Trophoblast cell (in vitro differentiated cells and primary cell): ENCODE results near the gene MGMT.
A peak's percentile ranks its signal among the peaks of the same experiment; 100 is the strongest.

Source experiments
- DNase-seq, 2 donors: peaks; one replicate each; pipeline ENCODE4 v3.0.0-alpha.2; 2016
- H2AFZ ChIP-seq: 2 replicates; pipeline ENCODE4 v1.6.1; 2013; ENCODE audit warnings: low read length, moderate library complexity, mild to moderate bottlenecking; ENCODE audit not compliant: insufficient read depth, poor library complexity
- H2AK5ac ChIP-seq: 2 replicates; pipeline ENCODE4 v1.6.1; 2013; ENCODE audit warnings: mild to moderate bottlenecking, low read length
- H2BK120ac ChIP-seq: 2 replicates; pipeline ENCODE4 v1.6.1; 2013; ENCODE audit warnings: low read length, mild to moderate bottlenecking, moderate library complexity; ENCODE audit not compliant: insufficient read depth, poor library complexity
- H2BK12ac ChIP-seq: 2 replicates; pipeline ENCODE4 v1.6.1; 2013; ENCODE audit warnings: mild to moderate bottlenecking, low read length, moderate library complexity
- H2BK5ac ChIP-seq: 2 replicates; pipeline ENCODE4 v1.6.1; 2013; ENCODE audit warnings: low read length, low read depth, moderate library complexity, mild to moderate bottlenecking; ENCODE audit not compliant: poor library complexity
- H3K14ac ChIP-seq: 2 replicates; pipeline ENCODE4 v1.6.1; 2013; ENCODE audit warnings: mild to moderate bottlenecking, low read length
- H3K18ac ChIP-seq: 2 replicates; pipeline ENCODE4 v1.6.1; 2013; ENCODE audit warnings: mild to moderate bottlenecking, low read length
- H3K23ac ChIP-seq: 2 replicates; pipeline ENCODE4 v1.6.1; 2013; ENCODE audit warnings: low read length
- H3K27ac ChIP-seq: 2 replicates; pipeline ENCODE4 v1.5.1; 2013; ENCODE audit warnings: low read depth, mild to moderate bottlenecking, inconsistent platforms, low read length, moderate library complexity
- H3K27me3 ChIP-seq: 2 replicates; pipeline ENCODE4 v1.6.1; 2013; ENCODE audit warnings: inconsistent platforms, mild to moderate bottlenecking, low read length, moderate library complexity; ENCODE audit not compliant: insufficient read depth
- H3K36me3 ChIP-seq, 2 experiments: 1 replicate in 1 of 2; 2 replicates in 1 of 2; pipeline ENCODE4 v1.6.1; 2013; ENCODE audit warnings: low read length in 2 of 2, mild to moderate bottlenecking in 2 of 2, moderate library complexity in 1 of 2; ENCODE audit not compliant: insufficient read depth in 2 of 2, control insufficient read depth in 1 of 2
- H3K4ac ChIP-seq: 2 replicates; pipeline ENCODE4 v1.6.1; 2013; ENCODE audit warnings: low read depth, mild to moderate bottlenecking, low read length, moderate library complexity
- H3K4me1 ChIP-seq, 2 experiments: 1 replicate in 1 of 2; 2 replicates in 1 of 2; pipeline ENCODE4 v1.6.1; 2013; ENCODE audit warnings: low read length in 2 of 2, mild to moderate bottlenecking in 2 of 2, moderate library complexity in 1 of 2; ENCODE audit not compliant: insufficient read depth in 2 of 2, control insufficient read depth in 1 of 2
- H3K4me2 ChIP-seq: 2 replicates; pipeline ENCODE4 v1.6.1; 2013; ENCODE audit warnings: inconsistent platforms, mild to moderate bottlenecking, low read length, moderate library complexity
- H3K4me3 ChIP-seq: 2 replicates; pipeline ENCODE4 v1.5.1; 2013; ENCODE audit warnings: mild to moderate bottlenecking, low read depth, low read length, inconsistent platforms
- H3K79me1 ChIP-seq: one replicate; pipeline ENCODE4 v1.6.1; 2013; ENCODE audit warnings: low read length
- H3K79me2 ChIP-seq: 2 replicates; pipeline ENCODE4 v1.6.1; 2013; ENCODE audit warnings: low read length, mild to moderate bottlenecking; ENCODE audit not compliant: control insufficient read depth, insufficient read depth, poor library complexity
- H3K9ac ChIP-seq: 2 replicates; pipeline ENCODE4 v1.6.1; 2013; ENCODE audit warnings: mild to moderate bottlenecking, low read length
- H3K9me3 ChIP-seq: 2 replicates; pipeline ENCODE4 v1.6.1; 2013; ENCODE audit warnings: low read depth, mild to moderate bottlenecking, control low read depth, inconsistent platforms, low read length; ENCODE audit not compliant: insufficient read depth
- H4K12ac ChIP-seq: 2 replicates; pipeline ENCODE4 v1.6.1; 2013; ENCODE audit warnings: low read depth, mild to moderate bottlenecking, low read length, moderate library complexity
- H4K8ac ChIP-seq: 2 replicates; pipeline ENCODE4 v1.6.1; 2013; ENCODE audit warnings: low read depth, mild to moderate bottlenecking, low read length, moderate library complexity
- H4K91ac ChIP-seq: one replicate; pipeline ENCODE4 v1.6.1; 2013; ENCODE audit warnings: low read depth, mild to moderate bottlenecking, low read length, moderate library complexity
- WGBS: extraction: QIAGEN DNeasy Blood & Tissue Kit; methylation state at CpG from one replicate; pipeline ENCODE4 v1.1.7; 2013; ENCODE audit warnings: missing lambda C conversion rate; ENCODE audit not compliant: insufficient read length, insufficient coverage; ENCODE audit errors: extremely low coverage; 5-methylcytosine and 5-hydroxymethylcytosine counted together

MGMT gene

GRCh38 chr10:129562487-129562886 is 95.4 kb downstream of the MGMT start:
- H3K4me2 ChIP-seq, result no peak overlapping the region
- H3K4me3 ChIP-seq, result no peak overlapping the region
- no peak overlapping the region for H2BK12ac ChIP-seq
- H3K14ac ChIP-seq, result no peak overlapping the region
- H2AK5ac ChIP-seq, result no peak overlapping the region
- no peak overlapping the region for H3K4ac ChIP-seq
- no peak overlapping the region for H2BK120ac ChIP-seq
- no peak for DNase-seq
- no peak overlapping the region for H3K23ac ChIP-seq
- H3K9ac ChIP-seq, result no peak overlapping the region
- H4K12ac ChIP-seq, result no peak overlapping the region
- H3K79me1 ChIP-seq, result no peaks in the 10 kb centered on the region
- no peaks in the 10 kb centered on the region for H3K36me3 ChIP-seq
- no peak overlapping the region for H4K8ac ChIP-seq
- peaks cover 2% of the 10 kb centered on the region for H3K9me3 ChIP-seq
- no peak overlapping the region for H2AFZ ChIP-seq
- no peak overlapping the region for H3K18ac ChIP-seq
- no peaks in the 10 kb centered on the region for H3K79me2 ChIP-seq
- H3K27ac ChIP-seq, result no peak overlapping the region
- H2BK5ac ChIP-seq, result no peak overlapping the region
- H4K91ac ChIP-seq, result no peak overlapping the region
- H3K4me1 ChIP-seq, result no peaks in the 10 kb centered on the region
- no CpG with 5 or more reads among the region's 8 CpGs for WGBS
- H3K27me3 ChIP-seq, result no peaks in the 10 kb centered on the region

- no peak overlapping the region for H3K14ac ChIP-seq
- no peak overlapping the region for H3K27ac ChIP-seq
- peaks cover 2% of the 10 kb centered on the region for H3K9me3 ChIP-seq
- no peak overlapping the region for H3K23ac ChIP-seq
- H4K8ac ChIP-seq, result no peak overlapping the region
- no peak overlapping the region for H3K4me2 ChIP-seq
- no peak overlapping the region for H2AFZ ChIP-seq
- H3K79me2 ChIP-seq, result no peaks in the 10 kb centered on the region
- H2BK5ac ChIP-seq, result no peak overlapping the region
- H2BK12ac ChIP-seq, result no peak overlapping the region
- H3K9ac ChIP-seq, result no peak overlapping the region
- WGBS, result no CpG with 5 or more reads among the region's 19 CpGs
- no peak overlapping the region for H4K12ac ChIP-seq
- H4K91ac ChIP-seq, result no peak overlapping the region
- no peak overlapping the region for H3K4ac ChIP-seq
- H3K18ac ChIP-seq, result no peak overlapping the region
- H3K79me1 ChIP-seq, result no peaks in the 10 kb centered on the region
- no peaks in the 10 kb centered on the region for H3K36me3 ChIP-seq
- no peaks in the 10 kb centered on the region for H3K27me3 ChIP-seq
- DNase-seq, result no peak
- H3K4me3 ChIP-seq, result no peak overlapping the region
- no peak overlapping the region for H2AK5ac ChIP-seq
- peaks cover 5 to 12% of the 10 kb centered on the region in 2 experiments for H3K4me1 ChIP-seq
- H2BK120ac ChIP-seq, result no peak overlapping the region
These were observed 97.9 kb downstream of the MGMT start for GRCh38 chr10:129564923-129565322.

- H2AFZ ChIP-seq, result no peak overlapping the region
- no peak overlapping the region for H4K8ac ChIP-seq
- no peak overlapping the region for H3K14ac ChIP-seq
- H3K79me1 ChIP-seq, result no peaks in the 10 kb centered on the region
- peak overlapping the region; percentile 4 for H3K4me2 ChIP-seq
- peaks cover 5 to 12% of the 10 kb centered on the region in 2 experiments for H3K4me1 ChIP-seq
- WGBS, result no CpG with 5 or more reads among the region's 16 CpGs
- DNase-seq, result no peak
- peak overlapping the region; percentile 28 for H3K27ac ChIP-seq
- H2BK12ac ChIP-seq, result no peak overlapping the region
- no peak overlapping the region for H4K91ac ChIP-seq
- H3K27me3 ChIP-seq, result no peaks in the 10 kb centered on the region
- H2BK5ac ChIP-seq, result no peak overlapping the region
- H2AK5ac ChIP-seq, result no peak overlapping the region
- no peak overlapping the region for H3K23ac ChIP-seq
- no peak overlapping the region for H3K18ac ChIP-seq
- H3K9ac ChIP-seq, result no peak overlapping the region
- no peak overlapping the region for H3K4me3 ChIP-seq
- H4K12ac ChIP-seq, result no peak overlapping the region
- H3K4ac ChIP-seq, result no peak overlapping the region
- H3K36me3 ChIP-seq, result no peaks in the 10 kb centered on the region
- no peaks in the 10 kb centered on the region for H3K9me3 ChIP-seq
- no peak overlapping the region for H2BK120ac ChIP-seq
- H3K79me2 ChIP-seq, result no peaks in the 10 kb centered on the region
These were observed 101.7 kb downstream of the MGMT start for GRCh38 chr10:129568583-129569344.

- Histone ChIP-seq H3K18ac (no peak overlapping the region), H2BK12ac (no peak overlapping the region), H3K79me2 (no peaks in the 10 kb centered on the region), H3K79me1 (no peaks in the 10 kb centered on the region), H3K4me3 (no peak overlapping the region), H4K12ac (no peak overlapping the region), H3K36me3 (no peaks in the 10 kb centered on the region), H3K23ac (no peak overlapping the region), H3K14ac (no peak overlapping the region), H3K9me3 (no peaks in the 10 kb centered on the region), H4K8ac (no peak overlapping the region), H3K4me2 (no peak overlapping the region), H3K27ac (no peak overlapping the region), H2AFZ (no peak overlapping the region), H2BK120ac (no peak overlapping the region), H3K27me3 (no peaks in the 10 kb centered on the region), H2AK5ac (no peak overlapping the region), H4K91ac (no peak overlapping the region), H3K9ac (no peak overlapping the region), H2BK5ac (no peak overlapping the region), H3K4me1 (peaks cover 5 to 12% of the 10 kb centered on the region in 2 experiments), H3K4ac (no peak overlapping the region)
- no peak for DNase-seq
- WGBS, result no CpG with 5 or more reads among the region's 11 CpGs
These were observed 103.1 kb downstream of the MGMT start for GRCh38 chr10:129570185-129570584.
